K562 (cell line): Measurements from ENCODE around the gene AFF1. TPM values are rescaled to one million over a fixed set of nuclear protein-coding genes. Genes with fewer than 3 reads are reported as not detected.

Source experiments
- ATF3 ChIP-seq, 2 experiments: fragments of 450-650 bp in 1 of 2; sonication (generic) in 1 of 2; formaldehyde crosslinking in 1 of 2; IDR thresholded peaks in 1 of 2; conservative IDR thresholded peaks in 1 of 2; 2 replicates each; pipeline versions ENCODE4 v1.6.1 to v1.8.1; 2016 to 2023; ENCODE audit warnings: mild to moderate bottlenecking in 2 of 2, moderate library complexity in 2 of 2, inconsistent platforms in 1 of 2, missing genetic modification reagents in 1 of 2
- CREM ChIP-seq: IDR thresholded peaks from 2 replicates; pipeline ENCODE4 v1.6.1; 2014; ENCODE audit warnings: antibody characterized with exemption, low read depth
- GABPA ChIP-seq: fragments of 200-800 bp; sonication (Bioruptor generic); conservative IDR thresholded peaks from 2 replicates; pipeline ENCODE4 v1.6.1; 2016; ENCODE audit warnings: low read depth, missing genetic modification characterization, missing compliant biosample characterization
- HLTF ChIP-seq: fragments of 450-650 bp; IDR thresholded peaks from 2 replicates; pipeline ENCODE4 v1.6.1; 2016
- HMG20B ChIP-seq: fragments of 250-450 bp; sonication (Bioruptor Pico); IDR thresholded peaks from 2 replicates; pipeline ENCODE4 v1.5.0; 2021; ENCODE audit warnings: mild to moderate bottlenecking
- KDM5B ChIP-seq: fragments of 200-600 bp; sonication (generic); IDR thresholded peaks from 2 replicates; pipeline ENCODE4 v1.6.1; 2012; ENCODE audit warnings: low read depth, mild to moderate bottlenecking, moderate library complexity, low read length, control low read depth, inconsistent platforms; ENCODE audit not compliant: insufficient replicate concordance
- SMC3 ChIP-seq: conservative IDR thresholded peaks from 2 replicates; pipeline ENCODE4 v1.6.1; 2011; ENCODE audit warnings: low read depth, low read length, improper control_type of control experiment; ENCODE audit not compliant: insufficient read depth
- TAF9B ChIP-seq: fragments of 450-650 bp; IDR thresholded peaks from 2 replicates; pipeline ENCODE4 v1.6.1; 2018; ENCODE audit warnings: mild to moderate bottlenecking; ENCODE audit not compliant: partially characterized antibody
- TFAP4 ChIP-seq: sonication (generic); formaldehyde crosslinking; IDR thresholded peaks from 2 replicates; pipeline ENCODE4 v1.8.0; 2022; ENCODE audit warnings: missing genetic modification reagents, mild to moderate bottlenecking, moderate library complexity, borderline replicate concordance
- THRAP3 ChIP-seq: fragments of 450-650 bp; IDR thresholded peaks from 2 replicates; pipeline ENCODE4 v1.6.1; 2016; ENCODE audit warnings: mild to moderate bottlenecking, inconsistent platforms, borderline replicate concordance
- ZNF263 ChIP-seq: sonication (generic); formaldehyde crosslinking; IDR thresholded peaks from 2 replicates; pipeline ENCODE4 v1.8.0; 2022; ENCODE audit warnings: mild to moderate bottlenecking, missing genetic modification reagents, borderline replicate concordance
- ZNF431 ChIP-seq: sonication (generic); formaldehyde crosslinking; IDR thresholded peaks from 2 replicates; pipeline ENCODE4 v1.8.0; 2022; ENCODE audit warnings: mild to moderate bottlenecking, missing genetic modification reagents
- ZNF639 ChIP-seq, 2 experiments: fragments of 200-800 bp in 1 of 2; sonication (Bioruptor generic) in 1 of 2; sonication (generic) in 1 of 2; formaldehyde crosslinking in 1 of 2; IDR thresholded peaks in 1 of 2; conservative IDR thresholded peaks in 1 of 2; 2 replicates each; pipeline versions ENCODE4 v1.5.0 to v1.6.1; 2016 to 2020; ENCODE audit warnings: missing compliant biosample characterization in 1 of 2, missing genetic modification characterization in 1 of 2, missing genetic modification reagents in 1 of 2
- ZNF785 ChIP-seq: fragments of 250-450 bp; sonication (Bioruptor Pico); IDR thresholded peaks from 2 replicates; pipeline ENCODE4 v1.4.0; 2020; ENCODE audit warnings: mild to moderate bottlenecking
- polyA plus RNA-seq, 8 experiments: library from polyadenylated mRNA; depleted of rRNA in 4 of 8; stranded (reverse) in 5 of 8; unstranded in 3 of 8; fragments of >200 nt; fragmentation: Nextera tagmentation in 2 of 8; fragmentation: Illumina TruSeq in 1 of 8; extraction: Ambion mirVana in 2 of 8; extraction: Trizol in 1 of 8; gene quantifications; 2 replicates each; pipeline versions ENCODE4 v1.2.1 to v1.2.3, GENCODE V29; 2011 to 2014; ENCODE audit warnings: inconsistent platforms in 1 of 8, missing spikeins in 1 of 8
- total RNA-seq, 7 experiments: library from RNA; depleted of rRNA in 6 of 7; stranded (reverse); fragments of >200 nt in 6 of 7; fragmentation: Illumina TruSeq in 2 of 7; extraction: Trizol in 2 of 7; gene quantifications; 2 replicates each; pipeline versions ENCODE4 v1.2.1 to v1.2.3, GENCODE V29; 2011 to 2021; ENCODE audit warnings: low replicate concordance in 1 of 7
- TF ChIP-seq, protein P1 (sequence below): fragments of 450-650 bp; IDR thresholded peaks from 2 replicates; pipeline ENCODE4 v1.6.1; 2016; ENCODE audit warnings: low read depth

Gene AFF1
- total and polyA plus RNA-seq, 9 of the 15 experiments (the other 6 are each of a cell fraction or from before 2014, with no cell fraction given): 4.1 to 47.5 (median 17.2) TPM

- TF ChIP-seq, protein P1, sequence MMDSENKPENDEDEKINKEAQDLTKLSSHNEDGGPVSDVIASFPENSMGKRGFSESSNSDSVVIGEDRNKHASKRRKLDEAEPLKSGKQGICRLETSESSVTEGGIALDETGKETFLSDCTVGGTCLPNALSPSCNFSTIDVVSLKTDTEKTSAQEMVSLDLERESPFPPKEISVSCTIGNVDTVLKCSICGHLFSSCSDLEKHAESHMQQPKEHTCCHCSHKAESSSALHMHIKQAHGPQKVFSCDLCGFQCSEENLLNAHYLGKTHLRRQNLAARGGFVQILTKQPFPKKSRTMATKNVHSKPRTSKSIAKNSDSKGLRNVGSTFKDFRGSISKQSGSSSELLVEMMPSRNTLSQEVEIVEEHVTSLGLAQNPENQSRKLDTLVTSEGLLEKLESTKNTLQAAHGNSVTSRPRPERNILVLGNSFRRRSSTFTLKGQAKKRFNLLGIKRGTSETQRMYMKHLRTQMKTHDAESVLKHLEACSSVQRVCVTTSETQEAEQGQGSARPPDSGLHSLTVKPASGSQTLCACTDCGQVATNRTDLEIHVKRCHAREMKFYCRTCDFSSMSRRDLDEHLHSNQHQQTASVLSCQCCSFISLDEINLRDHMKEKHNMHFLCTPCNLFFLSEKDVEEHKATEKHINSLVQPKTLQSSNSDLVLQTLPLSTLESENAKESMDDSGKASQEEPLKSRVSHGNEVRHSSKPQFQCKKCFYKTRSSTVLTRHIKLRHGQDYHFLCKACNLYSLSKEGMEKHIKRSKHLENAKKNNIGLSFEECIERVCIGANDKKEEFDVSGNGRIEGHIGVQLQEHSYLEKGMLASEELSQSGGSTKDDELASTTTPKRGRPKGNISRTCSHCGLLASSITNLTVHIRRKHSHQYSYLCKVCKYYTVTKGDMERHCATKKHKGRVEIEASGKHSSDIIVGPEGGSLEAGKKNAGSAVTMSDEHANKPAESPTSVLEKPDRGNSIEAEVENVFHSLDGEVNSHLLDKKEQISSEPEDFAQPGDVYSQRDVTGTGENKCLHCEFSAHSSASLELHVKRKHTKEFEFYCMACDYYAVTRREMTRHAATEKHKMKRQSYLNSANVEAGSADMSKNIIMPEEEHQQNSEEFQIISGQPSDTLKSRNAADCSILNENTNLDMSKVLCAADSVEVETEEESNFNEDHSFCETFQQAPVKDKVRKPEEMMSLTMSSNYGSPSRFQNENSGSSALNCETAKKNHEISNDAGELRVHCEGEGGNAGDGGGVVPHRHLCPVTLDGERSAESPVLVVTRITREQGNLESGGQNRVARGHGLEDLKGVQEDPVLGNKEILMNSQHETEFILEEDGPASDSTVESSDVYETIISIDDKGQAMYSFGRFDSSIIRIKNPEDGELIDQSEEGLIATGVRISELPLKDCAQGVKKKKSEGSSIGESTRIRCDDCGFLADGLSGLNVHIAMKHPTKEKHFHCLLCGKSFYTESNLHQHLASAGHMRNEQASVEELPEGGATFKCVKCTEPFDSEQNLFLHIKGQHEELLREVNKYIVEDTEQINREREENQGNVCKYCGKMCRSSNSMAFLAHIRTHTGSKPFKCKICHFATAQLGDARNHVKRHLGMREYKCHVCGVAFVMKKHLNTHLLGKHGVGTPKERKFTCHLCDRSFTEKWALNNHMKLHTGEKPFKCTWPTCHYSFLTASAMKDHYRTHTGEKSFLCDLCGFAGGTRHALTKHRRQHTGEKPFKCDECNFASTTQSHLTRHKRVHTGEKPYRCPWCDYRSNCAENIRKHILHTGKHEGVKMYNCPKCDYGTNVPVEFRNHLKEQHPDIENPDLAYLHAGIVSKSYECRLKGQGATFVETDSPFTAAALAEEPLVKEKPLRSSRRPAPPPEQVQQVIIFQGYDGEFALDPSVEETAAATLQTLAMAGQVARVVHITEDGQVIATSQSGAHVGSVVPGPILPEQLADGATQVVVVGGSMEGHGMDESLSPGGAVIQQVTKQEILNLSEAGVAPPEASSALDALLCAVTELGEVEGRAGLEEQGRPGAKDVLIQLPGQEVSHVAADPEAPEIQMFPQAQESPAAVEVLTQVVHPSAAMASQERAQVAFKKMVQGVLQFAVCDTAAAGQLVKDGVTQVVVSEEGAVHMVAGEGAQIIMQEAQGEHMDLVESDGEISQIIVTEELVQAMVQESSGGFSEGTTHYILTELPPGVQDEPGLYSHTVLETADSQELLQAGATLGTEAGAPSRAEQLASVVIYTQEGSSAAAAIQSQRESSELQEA: no peak
- TF ChIP-seq THRAP3: no peak
- TF ChIP-seq SMC3: no peak
- TF ChIP-seq ATF3 (IDR thresholded peaks at IDR 0.05): no peak
- no peak for TF ChIP-seq ATF3 (CRISPR knock-in tag; conservative IDR thresholded peaks at IDR 0.05)
- no peak for TF ChIP-seq ZNF431 (CRISPR knock-in tag)
- peak in 1 of 2 experiments; percentile 62; a peak in 2 of 4 replicates for TF ChIP-seq ZNF639 (CRISPR knock-in tag; conservative IDR thresholded peaks at IDR 0.05 in 1 of 2, IDR thresholded peaks at IDR 0.05 in 1 of 2)
- TF ChIP-seq ZNF785 (CRISPR knock-in tag): no peak
- TF ChIP-seq TFAP4 (CRISPR knock-in tag): 0 out of 2 replicates have a peak, but pooled peaks have one; percentile 16
- TF ChIP-seq CREM: no peak
- no peak for TF ChIP-seq ZNF263 (CRISPR knock-in tag)
- no peak for TF ChIP-seq HMG20B (CRISPR knock-in tag)
- no peak for TF ChIP-seq KDM5B
- no peak for TF ChIP-seq TAF9B
- no peak for TF ChIP-seq HLTF
- no peak for TF ChIP-seq GABPA
These were observed 18.4 kb upstream of the AFF1 start (continued) for GRCh38 chr4:86916392-86916791.
